Fibroblast of gingiva (primary cell): Measurements from ENCODE around the gene WASF3.

ENCODE experiments used
- DNase-seq: peaks from one replicate; pipeline ENCODE4 v3.0.0-alpha.2; 2011; ENCODE audit warnings: low read depth

WASF3 gene

GRCh38 chr13:26548205-26548765 lies 9.2 kb upstream of the WASF3 start:
- DNase-seq: no peak

GRCh38 chr13:26549713-26550112 lies 7.8 kb upstream of the WASF3 start:
- no peak for DNase-seq

GRCh38 chr13:26551255-26551860 lies 6.1 kb upstream of the WASF3 start:
- no peak for DNase-seq

- no peak for DNase-seq
Observed at GRCh38 chr13:26555413-26555812, 2.1 kb upstream of the WASF3 start.

DNA sequence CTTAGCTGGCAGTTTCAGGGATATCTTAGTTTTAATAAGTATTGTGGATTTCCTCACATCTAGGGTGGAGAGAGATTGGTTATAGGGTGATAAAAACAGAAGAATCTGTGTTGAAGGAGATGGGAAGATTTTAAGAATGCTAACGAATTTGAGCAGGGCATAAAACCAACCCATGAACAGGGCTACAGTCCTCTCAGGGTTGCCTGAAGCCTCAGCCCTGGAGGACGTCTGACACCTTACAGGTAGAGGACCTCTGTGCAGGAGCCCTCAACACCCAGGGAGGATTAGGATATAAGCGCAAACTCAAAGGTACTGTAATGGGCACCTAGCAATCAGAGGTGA lies 461 bp upstream of the WASF3 start:
- no peak for DNase-seq

GRCh38 chr13:26558074-26558805 lies 757 bp downstream of the WASF3 start:
- no peak for DNase-seq

- DNase-seq: no peak
Observed at GRCh38 chr13:26558987-26559386, 1.5 kb downstream of the WASF3 start.

DNA sequence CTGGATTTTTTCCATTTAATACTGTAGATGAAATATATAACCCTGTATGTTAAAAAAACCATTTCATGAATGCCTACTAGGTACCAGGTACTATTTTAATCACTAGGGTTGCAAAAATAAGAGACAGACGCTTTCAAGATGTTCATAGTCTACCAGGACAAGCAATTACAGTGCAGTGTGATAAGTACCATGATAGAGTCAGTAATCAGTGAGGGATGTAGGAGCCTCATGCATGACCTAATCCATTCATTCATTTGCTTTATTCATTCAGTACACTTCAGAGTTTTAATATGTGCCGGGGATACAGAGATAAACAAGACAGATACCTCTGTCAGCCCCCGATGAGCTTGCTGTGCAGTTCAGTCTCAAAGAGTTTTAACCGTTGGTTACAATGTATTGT lies 3.0 kb downstream of the WASF3 start:
- no peak for DNase-seq

DNA sequence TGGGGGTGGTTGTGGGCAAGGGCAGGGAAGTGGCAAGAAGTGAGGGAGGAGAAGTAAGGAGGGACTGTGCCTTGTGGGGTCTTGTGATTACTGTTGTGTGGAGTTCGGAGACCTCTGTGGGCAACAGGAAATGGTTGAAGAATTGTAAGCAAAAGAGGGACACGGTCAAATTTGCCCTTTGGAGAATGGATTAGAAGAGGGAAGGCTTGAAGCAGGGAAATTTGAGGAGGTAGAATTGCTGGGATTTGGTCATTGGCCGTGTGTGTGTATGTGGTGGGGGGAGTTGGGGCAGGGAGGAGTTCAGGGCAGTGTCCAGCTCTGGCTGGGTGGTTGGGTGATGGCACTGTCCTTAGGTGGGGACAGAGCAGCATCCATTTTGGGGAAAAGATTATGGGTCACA lies 3.6 kb downstream of the WASF3 start:
- no peak for DNase-seq

- DNase-seq: peak; percentile 76
Observed at GRCh38 chr13:26561651-26562511, 4.4 kb downstream of the WASF3 start.

DNA sequence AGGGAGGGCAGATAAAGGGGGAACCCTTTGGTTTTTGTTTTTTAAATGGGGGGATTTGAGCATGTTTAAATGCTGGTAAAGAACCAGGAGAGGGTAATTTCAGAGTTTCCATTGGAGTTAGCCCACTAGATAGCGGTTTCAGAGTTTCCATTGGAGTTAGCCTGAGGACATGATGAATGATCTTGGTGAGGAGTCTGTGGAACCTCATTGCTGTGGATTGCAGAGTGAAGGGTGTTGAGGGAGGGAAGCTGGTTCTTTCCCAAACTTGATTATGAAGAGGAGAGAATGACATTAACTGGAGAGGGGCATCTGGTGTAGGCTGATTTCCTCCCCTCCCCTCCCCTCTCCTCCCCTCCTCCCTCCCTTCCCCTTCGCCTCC lies 5.0 kb downstream of the WASF3 start:
- no peak for DNase-seq

GRCh38 chr13:26563713-26564112 lies 6.2 kb downstream of the WASF3 start:
- peak; percentile 32 for DNase-seq

DNA sequence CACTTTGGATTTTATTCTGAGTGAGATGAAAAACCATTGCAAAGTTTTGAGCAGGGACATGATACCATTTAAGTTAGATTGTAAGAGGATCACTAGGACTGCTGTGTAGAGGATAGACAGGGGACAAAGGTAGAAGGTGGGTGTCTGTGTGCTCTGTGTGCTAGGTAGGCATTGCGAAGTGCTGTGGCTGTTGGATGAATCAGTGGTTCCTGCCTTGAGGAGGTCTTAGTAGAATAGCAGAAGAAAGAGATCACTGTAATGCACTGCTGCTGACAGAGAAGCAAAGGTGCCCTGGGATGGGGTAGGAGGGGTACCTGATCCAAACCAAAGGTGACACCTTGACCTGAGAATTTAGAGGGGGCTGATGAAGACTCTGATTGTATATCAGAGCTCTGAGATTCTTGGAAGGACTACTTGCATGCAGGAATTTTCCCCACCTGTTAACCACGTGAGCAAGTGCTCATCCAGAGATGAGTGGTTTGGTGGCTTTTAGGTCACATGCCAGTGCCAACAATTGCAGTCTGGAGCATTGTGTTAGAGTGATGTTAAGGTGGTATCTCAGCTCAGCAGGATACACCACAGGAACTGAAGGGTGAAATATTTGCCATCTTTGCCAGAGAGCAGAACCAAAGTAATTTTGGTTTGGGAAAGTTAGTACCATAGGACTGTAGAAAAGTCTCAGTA lies 10.8 kb downstream of the WASF3 start:
- no peak for DNase-seq

GRCh38 chr13:26571518-26571917 lies 14.0 kb downstream of the WASF3 start:
- DNase-seq: no peak

- no peak for DNase-seq
Observed at GRCh38 chr13:26575244-26575643, 17.8 kb downstream of the WASF3 start.

DNA sequence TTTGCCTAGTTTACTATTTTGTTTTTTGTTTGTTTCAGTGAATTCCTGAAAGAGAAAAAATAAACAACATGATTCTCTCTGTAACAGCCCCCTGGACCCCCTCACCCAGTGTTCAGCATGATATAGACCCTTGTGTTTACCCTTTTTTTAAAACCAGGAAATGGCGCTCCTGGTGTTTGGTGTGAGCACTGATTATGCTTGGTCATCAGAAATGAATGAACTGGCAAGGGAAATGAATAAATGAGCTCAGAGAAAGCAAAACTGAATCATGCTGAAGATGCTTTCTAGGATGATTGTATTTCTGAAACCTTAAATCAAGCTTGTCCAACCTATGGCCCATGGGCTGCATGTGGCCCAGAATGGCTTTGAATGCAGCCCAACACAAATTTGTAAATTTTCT lies 22.1 kb downstream of the WASF3 start:
- DNase-seq: no peak

DNA sequence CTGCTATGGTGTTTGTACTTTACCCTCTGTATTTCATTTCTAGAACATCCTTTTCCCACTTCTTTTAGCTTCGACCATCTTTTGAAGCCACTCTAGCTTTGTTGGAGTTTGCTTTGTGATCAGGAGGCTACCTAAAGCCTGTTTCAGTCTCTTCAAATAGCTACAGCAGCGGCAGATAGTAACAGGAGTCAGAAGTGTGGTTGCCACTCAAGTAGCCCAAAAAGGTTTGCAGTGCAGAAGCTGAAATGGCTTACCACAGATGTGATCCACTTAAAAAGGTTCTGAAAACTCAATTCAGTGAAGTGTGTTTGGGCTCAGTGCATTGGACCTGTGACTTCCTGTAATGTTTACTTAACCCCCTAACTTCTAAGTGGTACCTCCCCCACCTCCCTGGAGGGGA lies 26.2 kb downstream of the WASF3 start:
- no peak for DNase-seq

DNA sequence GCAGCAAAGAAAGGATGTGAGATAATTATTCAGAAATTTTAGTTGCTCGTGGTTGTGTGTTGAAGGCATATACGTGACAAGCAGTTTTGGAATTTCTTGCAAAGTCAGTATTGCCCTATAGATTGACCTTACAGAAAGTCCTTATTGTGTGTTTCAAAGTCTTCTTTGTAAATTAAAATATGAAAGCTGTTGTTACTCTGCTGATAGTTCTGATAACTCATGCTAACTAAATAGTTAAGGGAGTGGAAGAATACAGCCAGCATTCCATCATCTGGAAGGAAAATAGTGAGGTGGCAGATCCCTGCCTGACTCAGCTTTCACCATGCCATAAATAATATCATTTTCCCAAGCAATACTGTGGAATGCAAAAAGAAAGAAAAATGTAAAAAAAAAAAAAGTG lies 27.2 kb downstream of the WASF3 start:
- peak; percentile 37 for DNase-seq

DNA sequence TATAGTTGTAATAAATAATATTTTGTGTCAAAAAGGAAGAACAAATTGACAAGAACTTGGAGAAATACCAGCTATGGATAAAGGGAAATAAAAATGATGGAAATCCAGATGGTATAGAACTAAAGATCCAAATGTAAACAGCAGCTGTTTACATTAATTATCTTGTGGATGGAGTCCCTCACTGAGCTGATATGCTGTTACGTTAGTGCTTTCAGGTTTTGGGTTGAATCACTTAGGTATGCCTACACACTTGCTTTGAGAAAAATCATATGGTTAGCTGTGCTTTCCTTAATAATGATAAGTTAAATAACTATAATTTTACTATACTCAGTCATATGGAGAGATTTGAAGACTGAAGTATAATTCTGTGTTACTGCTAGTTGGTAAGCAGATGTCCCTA lies 27.7 kb downstream of the WASF3 start:
- no peak for DNase-seq

DNA sequence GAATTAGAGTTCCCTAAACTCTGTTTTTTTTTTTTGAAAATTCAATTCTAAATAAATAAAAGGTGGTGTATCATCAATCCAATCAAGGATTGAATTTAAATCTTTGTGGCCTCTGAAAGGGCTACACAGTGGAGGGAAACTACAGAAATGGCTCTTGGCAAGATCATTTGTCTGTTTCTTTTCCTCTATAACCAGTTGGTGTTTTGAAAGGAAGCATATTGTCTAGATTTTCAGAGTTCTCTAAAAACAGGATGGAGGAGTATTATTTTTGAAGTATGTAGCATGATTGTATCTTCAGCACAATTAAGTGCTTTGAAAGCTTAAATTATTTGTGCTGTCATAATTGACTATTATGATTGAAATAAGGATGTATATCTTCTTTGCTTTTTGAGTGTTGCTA lies 29.8 kb downstream of the WASF3 start:
- DNase-seq: no peak

DNA sequence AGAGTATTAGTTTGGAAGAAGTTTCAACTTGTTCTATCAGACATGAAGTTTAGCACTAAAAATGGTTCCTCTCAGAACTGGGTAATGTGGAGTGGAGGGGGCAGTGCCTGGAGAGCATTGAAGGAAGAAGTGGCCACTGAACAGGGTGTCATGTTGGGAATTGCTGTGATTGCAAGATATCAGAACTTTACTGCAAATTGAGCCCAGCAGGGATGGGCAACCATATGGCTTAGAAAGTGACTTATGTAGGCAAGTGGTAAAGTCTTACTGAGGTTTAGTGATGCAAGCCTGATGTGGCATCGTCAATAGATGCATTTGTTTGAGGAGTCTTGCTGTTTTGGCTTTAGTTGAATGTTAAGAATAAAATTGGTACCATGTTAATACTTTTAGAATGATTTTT lies 31.7 kb downstream of the WASF3 start:
- no peak for DNase-seq

DNA sequence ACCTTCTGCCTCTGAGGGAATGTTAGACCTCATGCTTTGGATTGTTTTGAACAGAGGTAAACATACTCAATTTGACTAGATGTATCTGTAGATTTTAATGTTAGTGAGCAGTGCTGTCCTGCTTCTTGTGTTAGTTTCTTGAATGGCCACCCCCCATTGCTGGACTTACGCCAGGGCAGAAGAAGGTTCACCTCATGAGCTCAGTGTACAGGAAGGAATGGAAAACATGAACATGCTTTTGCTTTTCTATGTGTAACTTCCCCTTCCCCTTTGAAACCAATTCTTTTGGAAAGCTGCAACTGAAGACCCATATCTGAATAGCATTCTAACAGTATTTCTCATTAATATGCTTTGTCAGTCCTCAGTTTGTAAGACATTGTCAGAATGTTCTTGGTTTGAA lies 32.3 kb downstream of the WASF3 start:
- no peak for DNase-seq
